GM18868 (cell line): ENCODE data around the gene ETV1.

ENCODE experiments used
- ATAC-seq: cut with Tn5 transposase; IDR thresholded peaks from one replicate; pipeline ENCODE4 v1.9.1; 2021; ENCODE audit warnings: mild to moderate bottlenecking, moderate library complexity; ENCODE audit not compliant: unreplicated experiment

ETV1 gene

GRCh38 chr7:13989126-13989948 is at the start of gene ETV1:
Gene ETV1, minus strand, starts transcription at chr7:13989666. Its CDS starts 614 bp downstream, at chr7:13989052.
- no peak for ATAC-seq

- no peak for ATAC-seq
Measured at GRCh38 chr7:14024406-14024805, 34.9 kb upstream of the ETV1 start.

- no peak for ATAC-seq
Measured at GRCh38 chr7:14023838-14024237, 34.4 kb upstream of the ETV1 start.

- ATAC-seq = no peak
Measured at GRCh38 chr7:14023342-14023741, 33.9 kb upstream of the ETV1 start.

- no peak for ATAC-seq
Measured at GRCh38 chr7:14021069-14021468, 31.6 kb upstream of the ETV1 start.

GRCh38 chr7:14020339-14020900 is 31.0 kb upstream of the ETV1 start:
- no peak for ATAC-seq

GRCh38 chr7:14018751-14019150 is 29.3 kb upstream of the ETV1 start:
- ATAC-seq = no peak

- no peak for ATAC-seq
Measured at GRCh38 chr7:14016950-14017349, 27.5 kb upstream of the ETV1 start.

- no peak for ATAC-seq
Measured at GRCh38 chr7:14013898-14014297, 24.4 kb upstream of the ETV1 start.

- no peak for ATAC-seq
Measured at GRCh38 chr7:14009453-14010418, 20.3 kb upstream of the ETV1 start.

GRCh38 chr7:14001139-14001538 is 11.7 kb upstream of the ETV1 start:
- no peak for ATAC-seq

GRCh38 chr7:14000247-14000646 is 10.8 kb upstream of the ETV1 start:
- ATAC-seq = peak; percentile 78

GRCh38 chr7:13998866-13999265 is 9.4 kb upstream of the ETV1 start:
- no peak for ATAC-seq

GRCh38 chr7:13992596-13992964 is 3.1 kb upstream of the ETV1 start:
- ATAC-seq = no peak

- ATAC-seq = no peak
Measured at GRCh38 chr7:13991791-13992595, 2.5 kb upstream of the ETV1 start.

- peak; percentile 66 for ATAC-seq
Measured at GRCh38 chr7:13990984-13991790, 1.7 kb upstream of the ETV1 start.

- peak; percentile 78 for ATAC-seq
Measured at GRCh38 chr7:13990319-13990983, 985 bp upstream of the ETV1 start.

GRCh38 chr7:13989949-13990305 is 461 bp upstream of the ETV1 start:
- ATAC-seq = no peak

- no peak for ATAC-seq
Measured at GRCh38 chr7:13988731-13989125, 738 bp downstream of the ETV1 start.
